GM19240 (cell line): ENCODE measurements around the gene ADGRD1.

Experiments used
- DNase-seq: peaks from one replicate; pipeline ENCODE4 v3.0.0; 2011; ENCODE audit warnings: low spot score; ENCODE audit not compliant: insufficient read length

The ADGRD1 gene

DNA sequence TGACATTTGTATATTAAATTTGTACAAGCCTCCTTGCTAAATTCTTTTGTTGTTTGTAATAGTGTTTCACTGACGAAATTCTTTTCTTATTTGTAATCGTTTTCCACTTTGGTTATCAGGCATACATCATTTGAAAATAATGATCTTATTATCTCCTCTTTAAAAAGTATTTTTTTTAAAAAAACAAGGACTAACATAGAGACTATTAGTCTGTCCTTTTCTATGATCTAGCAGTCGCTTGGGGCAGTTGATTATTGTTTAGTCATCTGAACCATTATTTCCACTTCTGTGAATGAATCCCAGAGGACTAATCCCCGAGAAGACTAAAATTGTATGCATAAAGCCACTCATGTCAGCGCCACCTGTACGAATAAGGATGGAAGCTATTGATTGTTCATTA is 11.5 kb downstream of the ADGRD1 start:
- no peak for DNase-seq

- no peak for DNase-seq
Measured at GRCh38 chr12:130965668-130966067, 12.0 kb downstream of the ADGRD1 start.

GRCh38 chr12:130966443-130967030 is 12.8 kb downstream of the ADGRD1 start:
- DNase-seq, result no peak

DNA sequence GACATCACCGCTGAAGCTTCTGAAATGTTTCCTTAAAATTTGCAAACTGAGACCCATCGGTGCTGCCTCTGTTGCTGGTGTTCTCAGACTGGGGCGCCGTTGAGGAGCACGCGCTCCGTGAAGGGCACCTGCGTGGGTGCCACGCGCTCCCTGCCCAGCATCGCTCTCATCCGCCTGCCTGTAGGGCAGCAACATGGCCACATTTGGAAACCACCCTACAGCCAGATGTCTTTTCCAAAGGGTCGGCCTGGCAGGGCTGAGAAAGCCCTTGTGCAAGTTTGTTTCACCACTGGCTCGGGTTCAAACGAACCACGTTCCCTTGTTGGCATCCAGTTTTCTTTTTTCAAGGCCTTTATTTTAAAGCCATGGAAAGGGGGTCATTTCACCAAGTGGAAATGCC is 13.9 kb downstream of the ADGRD1 start:
- no peak for DNase-seq

DNA sequence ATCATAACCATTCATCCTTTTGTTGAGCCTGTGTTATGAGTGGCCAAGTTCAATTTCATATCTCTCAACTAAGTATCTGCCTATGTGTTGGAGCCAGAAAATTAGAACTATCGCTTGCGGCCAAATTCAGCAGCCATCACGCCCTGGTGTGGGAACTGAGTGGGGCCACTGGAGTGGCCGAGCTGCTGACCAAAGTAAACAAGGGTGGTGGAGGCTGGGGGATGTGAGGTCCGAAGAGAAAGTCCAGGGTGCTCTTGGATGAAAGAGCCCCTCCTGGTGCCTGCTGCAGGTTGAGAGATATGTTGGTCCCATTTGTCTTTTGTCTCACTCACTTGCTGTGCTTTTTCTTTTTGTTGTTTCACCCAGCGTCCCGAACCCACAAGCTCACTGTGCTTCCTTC is 14.9 kb downstream of the ADGRD1 start:
- DNase-seq, result no peak

- DNase-seq, result no peak
Measured at GRCh38 chr12:130969223-130969622, 15.5 kb downstream of the ADGRD1 start.

GRCh38 chr12:130970165-130970907 is 16.6 kb downstream of the ADGRD1 start:
- DNase-seq, result no peak

- no peak for DNase-seq
Measured at GRCh38 chr12:130970908-130971233, 17.2 kb downstream of the ADGRD1 start.

DNA sequence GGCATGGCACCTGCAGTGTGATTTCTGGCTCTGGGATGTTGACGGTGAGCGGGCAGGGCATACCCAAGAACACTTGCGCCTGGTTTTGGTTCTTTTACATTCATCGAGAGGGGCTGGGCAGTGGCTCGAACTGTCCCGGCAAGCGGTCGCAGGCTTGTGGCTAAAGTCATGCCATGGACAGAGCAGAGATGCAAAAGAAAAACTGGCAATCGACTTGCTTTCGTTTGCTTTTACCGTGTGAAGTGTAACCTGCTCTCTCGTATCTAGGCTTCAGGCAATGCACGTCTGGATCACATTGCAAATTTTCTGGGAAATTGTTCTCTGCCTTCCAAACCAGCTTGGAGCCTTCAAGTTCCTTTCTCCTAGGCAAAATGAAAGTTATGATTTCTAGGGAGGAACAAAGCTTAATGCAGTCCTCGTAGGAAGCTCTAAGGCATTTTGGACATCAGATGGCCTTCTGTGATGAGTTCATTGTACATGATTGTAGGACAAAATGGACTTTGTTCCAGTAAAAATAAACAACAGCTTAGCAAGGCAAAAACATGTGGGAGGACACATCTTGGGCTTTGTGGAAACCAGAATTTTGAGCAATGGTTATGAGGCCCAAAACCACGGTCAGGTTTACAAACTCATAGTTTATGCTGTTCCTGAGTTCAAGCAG is 18.3 kb downstream of the ADGRD1 start:
- DNase-seq, result no peak

- DNase-seq, result no peak
Measured at GRCh38 chr12:130972586-130972950, 18.9 kb downstream of the ADGRD1 start.

- DNase-seq, result no peak
Measured at GRCh38 chr12:130973109-130973508, 19.4 kb downstream of the ADGRD1 start.

DNA sequence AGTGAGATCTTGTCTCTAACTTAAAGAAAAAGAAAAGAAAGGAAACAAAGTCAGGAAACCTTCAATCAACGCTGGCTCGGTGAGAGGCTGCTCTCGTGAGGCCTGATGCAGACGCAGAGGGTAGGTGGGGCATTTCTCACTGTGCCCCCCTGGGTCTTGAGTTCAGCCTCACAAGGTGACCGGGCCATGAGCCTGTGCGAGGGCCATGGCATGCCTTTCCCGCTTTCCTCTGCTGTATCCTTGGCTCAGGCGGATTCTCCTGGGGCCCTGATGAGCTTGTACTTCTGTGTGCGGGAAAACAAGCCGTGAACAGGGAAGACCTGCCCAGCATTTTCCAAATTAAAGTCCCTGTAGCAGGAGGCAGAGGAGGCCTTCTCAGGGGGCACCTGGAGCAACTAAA is 20.2 kb downstream of the ADGRD1 start:
- no peak for DNase-seq

DNA sequence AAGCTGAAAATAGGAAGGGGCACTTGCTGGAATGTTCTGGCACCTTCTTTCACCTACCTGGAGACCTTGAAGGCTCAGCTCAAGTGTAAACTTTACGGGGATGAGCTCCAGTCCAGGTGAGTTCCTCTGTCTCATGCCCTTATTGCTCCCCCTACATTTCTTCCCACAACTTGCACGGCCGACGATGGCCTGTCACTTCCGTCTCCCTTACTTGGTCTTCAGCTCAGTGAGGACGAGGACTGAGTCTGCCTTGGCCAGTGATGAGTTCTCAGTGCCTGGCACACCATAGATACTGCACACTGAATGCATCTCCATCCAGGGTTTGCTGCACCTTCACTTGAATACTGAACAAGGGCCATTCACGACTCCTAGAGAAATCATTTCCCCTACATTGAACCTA is 21.4 kb downstream of the ADGRD1 start:
- no peak for DNase-seq

- no peak for DNase-seq
Measured at GRCh38 chr12:130976171-130976720, 22.5 kb downstream of the ADGRD1 start.

DNA sequence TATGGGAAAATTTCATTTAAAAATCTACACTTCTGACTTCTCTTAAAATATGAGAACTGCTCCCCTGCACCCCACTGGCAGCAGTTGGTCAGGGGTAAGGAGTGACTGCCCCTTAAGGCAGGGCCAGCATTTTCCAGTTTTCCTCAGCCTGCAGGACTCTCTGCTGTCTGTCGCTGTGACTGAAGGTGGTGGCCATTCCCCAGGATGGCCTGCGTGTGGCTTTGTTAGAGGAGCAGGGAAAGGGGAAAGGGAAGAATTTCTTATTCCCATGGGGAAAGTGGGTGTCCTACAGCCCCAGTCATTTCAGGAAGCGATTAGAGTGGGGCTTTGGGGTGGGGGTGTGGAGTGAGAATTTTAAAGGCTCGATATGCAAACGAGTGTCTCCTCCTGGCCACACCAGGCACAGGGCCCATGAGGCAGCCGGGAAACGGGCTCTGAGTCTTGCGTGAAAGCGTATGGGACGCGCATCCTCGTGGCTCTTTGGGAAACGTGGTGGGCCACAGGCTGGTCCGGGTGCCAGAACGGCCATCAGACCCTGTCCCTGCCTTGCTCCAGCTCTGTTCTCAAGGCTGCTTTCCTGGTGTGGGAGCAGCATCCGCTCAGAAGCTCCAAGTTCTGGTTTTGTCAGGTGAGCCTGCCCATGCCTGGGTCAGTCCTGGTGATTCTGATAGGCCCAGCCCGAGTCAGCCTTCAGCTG is 23.5 kb downstream of the ADGRD1 start:
- DNase-seq, result no peak

GRCh38 chr12:130977743-130978095 is 24.0 kb downstream of the ADGRD1 start:
- no peak for DNase-seq

GRCh38 chr12:130978785-130979184 is 25.1 kb downstream of the ADGRD1 start:
- DNase-seq, result no peak

- no peak for DNase-seq
Measured at GRCh38 chr12:130981074-130981742, 27.5 kb downstream of the ADGRD1 start.

GRCh38 chr12:130981911-130982310 is 28.2 kb downstream of the ADGRD1 start:
- no peak for DNase-seq

- no peak for DNase-seq
Measured at GRCh38 chr12:130982565-130983225, 29.0 kb downstream of the ADGRD1 start.
